Measurements from ENCODE around the gene ABCA13.

DNA sequence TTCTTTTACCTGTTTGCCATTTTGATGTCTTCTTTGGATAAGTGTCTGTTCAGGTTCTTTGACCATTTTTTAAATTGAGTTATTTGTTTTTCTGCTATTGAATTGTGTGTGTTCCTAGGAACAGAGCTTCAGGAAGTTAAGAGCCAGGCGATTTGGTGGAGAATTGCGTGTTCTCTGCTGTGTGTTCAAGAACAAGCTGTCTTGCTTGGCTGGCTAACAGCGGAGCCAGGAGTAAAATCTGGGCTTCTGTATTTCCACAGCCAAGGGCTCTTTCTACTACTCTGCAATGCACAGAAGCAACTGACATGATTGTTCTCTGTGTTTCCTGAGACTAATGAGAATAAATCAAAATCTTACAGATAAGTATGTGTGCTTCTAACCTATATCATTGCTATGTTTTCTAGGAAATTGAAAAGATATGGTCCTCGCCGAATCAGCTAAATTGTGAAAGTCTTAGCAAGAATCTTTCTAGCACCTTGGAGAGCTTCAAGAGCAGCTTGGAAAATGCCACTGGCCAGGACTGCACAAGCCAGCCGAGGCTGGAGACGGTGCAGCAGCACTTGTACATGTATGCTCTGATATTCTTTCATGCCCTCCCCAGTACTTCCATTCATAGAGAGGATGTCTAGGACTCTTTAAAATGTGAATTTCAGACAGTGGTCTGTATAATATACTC, 124.2 kb downstream of the ABCA13 start:
- TF ChIP-seq CTCF (IDR thresholded peaks at IDR 0.05; ENCODE audit: low read depth, low read length), result no peak
- TF ChIP-seq EZH2phosphoT487 (IDR thresholded peaks at IDR 0.05; ENCODE audit: low read depth), result no peak

Measured in OCI-LY3 (cell line).